GM21360 (cell line): ENCODE data around the gene C2orf66.

Experiments used
- ATAC-seq: cut with Tn5 transposase; IDR thresholded peaks from one replicate; pipeline ENCODE4 v1.9.1; 2021; ENCODE audit warnings: mild to moderate bottlenecking, moderate library complexity; ENCODE audit not compliant: unreplicated experiment

The C2orf66 gene

GRCh38 chr2:196767101-196767500, 42.1 kb downstream of the C2orf66 start:
- ATAC-seq: no peak

- ATAC-seq: no peak
Observed at GRCh38 chr2:196759378-196759706, 49.8 kb downstream of the C2orf66 start.

- ATAC-seq: no peak
Observed at GRCh38 chr2:196758474-196759377, 50.4 kb downstream of the C2orf66 start.
